Measurements from ENCODE around the gene ZBTB45. TPM values are rescaled to one million over a fixed set of nuclear protein-coding genes. Genes with fewer than 3 reads are reported as not detected.

The ZBTB45 gene
- total RNA-seq, 1 donor from 2014 or later: 27.2 TPM

- Mint-ChIP-seq H3K4me3 (ENCODE audit: unreplicated experiment) (peak overlapping the region; percentile 82), H3K9me3 (ENCODE audit: unreplicated experiment) (peaks cover 16% of the 10 kb centered on the region), H3K4me1 (ENCODE audit: low read depth, unreplicated experiment) (peaks cover 19% of the 10 kb centered on the region), H3K27me3 (ENCODE audit: unreplicated experiment) (peaks cover 29% of the 10 kb centered on the region), H3K36me3 (ENCODE audit: unreplicated experiment) (no peaks in the 10 kb centered on the region), H3K27ac (ENCODE audit: unreplicated experiment) (no peak overlapping the region)
- DNase-seq: no peak
- no peak for TF ChIP-seq CTCF (IDR thresholded peaks at IDR 0.05; ENCODE audit: partially characterized antibody, unreplicated experiment)
These were observed 3.3 kb downstream of the ZBTB45 start for GRCh38 chr19:58516246-58516836.

GRCh38 chr19:58515259-58515658, 4.4 kb downstream of the ZBTB45 start:
- peak overlapping the region; percentile 91 for H3K27ac Mint-ChIP-seq (ENCODE audit: unreplicated experiment)
- peaks cover 16% of the 10 kb centered on the region for H3K9me3 Mint-ChIP-seq (ENCODE audit: unreplicated experiment)
- TF ChIP-seq CTCF (IDR thresholded peaks at IDR 0.05; ENCODE audit: partially characterized antibody, unreplicated experiment): no peak
- H3K4me1 Mint-ChIP-seq (ENCODE audit: low read depth, unreplicated experiment): peaks cover 16% of the 10 kb centered on the region
- H3K36me3 Mint-ChIP-seq (ENCODE audit: unreplicated experiment): no peaks in the 10 kb centered on the region
- H3K27me3 Mint-ChIP-seq (ENCODE audit: unreplicated experiment): peaks cover 29% of the 10 kb centered on the region
- DNase-seq: no peak
- H3K4me3 Mint-ChIP-seq (ENCODE audit: unreplicated experiment): peak overlapping the region; percentile 82

GRCh38 chr19:58514564-58515022, 5.0 kb downstream of the ZBTB45 start:
- no peaks in the 10 kb centered on the region for H3K36me3 Mint-ChIP-seq (ENCODE audit: unreplicated experiment)
- H3K4me3 Mint-ChIP-seq (ENCODE audit: unreplicated experiment): peak overlapping the region; percentile 81

DNA sequence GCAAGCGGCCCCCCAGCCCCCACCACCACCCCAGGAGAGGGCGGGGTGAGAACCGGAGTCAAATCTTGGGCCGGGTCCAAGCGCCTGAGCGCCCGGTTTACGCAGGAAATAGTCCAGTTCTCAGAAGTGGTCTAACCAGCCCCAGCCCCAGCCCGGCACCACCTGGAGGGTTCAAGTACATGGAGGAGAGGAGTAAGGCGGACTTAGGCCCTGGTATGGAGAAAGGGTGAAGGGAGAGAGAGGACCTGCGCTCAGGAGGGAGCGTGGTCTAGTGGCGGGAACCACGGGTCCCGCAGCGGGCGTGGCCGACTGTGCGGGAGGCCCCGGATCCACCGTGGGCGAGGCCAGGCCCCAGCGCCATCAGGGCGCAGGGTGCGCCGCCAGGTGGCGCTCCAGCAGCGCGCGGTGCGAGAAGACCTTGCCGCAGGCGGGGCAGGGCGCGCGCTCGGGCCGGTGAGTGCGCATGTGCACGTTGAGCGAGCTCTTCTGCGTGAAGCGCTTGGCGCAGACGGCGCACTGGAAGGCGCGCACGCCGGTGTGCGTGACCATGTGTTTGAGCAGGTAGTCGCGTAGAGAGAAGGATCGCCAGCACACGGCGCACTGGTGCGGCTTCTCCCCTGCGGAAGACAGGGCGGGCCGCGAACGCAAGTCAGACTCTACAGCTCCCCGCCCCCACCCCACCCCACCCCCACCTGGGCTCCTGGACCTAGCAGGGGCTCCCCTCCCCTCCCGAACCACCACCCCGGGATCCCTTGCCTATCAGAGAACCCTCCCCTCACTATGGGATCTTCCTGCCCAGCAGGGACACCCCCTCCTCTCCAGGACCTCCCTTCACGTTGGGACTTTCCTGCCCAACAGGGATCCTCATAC, 5.7 kb downstream of the ZBTB45 start:
- peak; percentile 98 for DNase-seq
- peaks cover 9% of the 10 kb centered on the region for H3K9me3 Mint-ChIP-seq (ENCODE audit: unreplicated experiment)
- no peaks in the 10 kb centered on the region for H3K36me3 Mint-ChIP-seq (ENCODE audit: unreplicated experiment)
- peak overlapping the region; percentile 92 for H3K27ac Mint-ChIP-seq (ENCODE audit: unreplicated experiment)
- H3K27me3 Mint-ChIP-seq (ENCODE audit: unreplicated experiment): peaks cover 21% of the 10 kb centered on the region
- H3K4me1 Mint-ChIP-seq (ENCODE audit: low read depth, unreplicated experiment): peaks cover 14% of the 10 kb centered on the region
- peak overlapping the region; percentile 83 for H3K4me3 Mint-ChIP-seq (ENCODE audit: unreplicated experiment)
- TF ChIP-seq CTCF (IDR thresholded peaks at IDR 0.05; ENCODE audit: partially characterized antibody, unreplicated experiment): peak; percentile 97

More at GRCh38 chr19:58514564-58515022, 5.0 kb downstream of the ZBTB45 start:
- peaks cover 25% of the 10 kb centered on the region for H3K27me3 Mint-ChIP-seq (ENCODE audit: unreplicated experiment)
- peaks cover 14% of the 10 kb centered on the region for H3K4me1 Mint-ChIP-seq (ENCODE audit: low read depth, unreplicated experiment)
- DNase-seq: no peak
- H3K27ac Mint-ChIP-seq (ENCODE audit: unreplicated experiment): peak overlapping the region; percentile 92
- H3K9me3 Mint-ChIP-seq (ENCODE audit: unreplicated experiment): peaks cover 13% of the 10 kb centered on the region
- TF ChIP-seq CTCF (IDR thresholded peaks at IDR 0.05; ENCODE audit: partially characterized antibody, unreplicated experiment): no peak
